Measurements from ENCODE around the gene ANKRD13A. TPM values are rescaled to one million over a fixed set of nuclear protein-coding genes. Genes with fewer than 3 reads are reported as not detected.

ANKRD13A gene
- total RNA-seq, 1 donor from 2014 or later, result 20.0 TPM

DNA sequence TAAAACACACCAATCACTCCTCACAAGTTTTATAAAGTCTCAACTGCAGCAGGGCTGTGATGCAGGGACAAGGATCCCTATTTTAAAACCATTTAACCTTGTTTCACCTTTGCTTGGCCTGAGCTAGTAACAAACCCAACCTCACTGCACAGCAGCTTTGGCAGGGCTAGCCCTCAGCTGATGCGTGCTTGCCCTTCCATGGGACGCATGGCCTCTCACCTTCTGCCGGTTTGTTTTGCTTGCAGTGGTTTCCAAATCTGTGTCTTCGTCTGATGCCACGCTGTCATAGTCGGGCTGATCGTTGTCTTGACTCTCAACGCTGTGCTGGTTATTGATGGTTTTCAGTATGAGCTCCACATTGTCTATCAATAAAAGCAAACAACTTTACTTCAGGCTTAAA is 46.4 kb upstream of the ANKRD13A start:
- TF ChIP-seq, protein P1, sequence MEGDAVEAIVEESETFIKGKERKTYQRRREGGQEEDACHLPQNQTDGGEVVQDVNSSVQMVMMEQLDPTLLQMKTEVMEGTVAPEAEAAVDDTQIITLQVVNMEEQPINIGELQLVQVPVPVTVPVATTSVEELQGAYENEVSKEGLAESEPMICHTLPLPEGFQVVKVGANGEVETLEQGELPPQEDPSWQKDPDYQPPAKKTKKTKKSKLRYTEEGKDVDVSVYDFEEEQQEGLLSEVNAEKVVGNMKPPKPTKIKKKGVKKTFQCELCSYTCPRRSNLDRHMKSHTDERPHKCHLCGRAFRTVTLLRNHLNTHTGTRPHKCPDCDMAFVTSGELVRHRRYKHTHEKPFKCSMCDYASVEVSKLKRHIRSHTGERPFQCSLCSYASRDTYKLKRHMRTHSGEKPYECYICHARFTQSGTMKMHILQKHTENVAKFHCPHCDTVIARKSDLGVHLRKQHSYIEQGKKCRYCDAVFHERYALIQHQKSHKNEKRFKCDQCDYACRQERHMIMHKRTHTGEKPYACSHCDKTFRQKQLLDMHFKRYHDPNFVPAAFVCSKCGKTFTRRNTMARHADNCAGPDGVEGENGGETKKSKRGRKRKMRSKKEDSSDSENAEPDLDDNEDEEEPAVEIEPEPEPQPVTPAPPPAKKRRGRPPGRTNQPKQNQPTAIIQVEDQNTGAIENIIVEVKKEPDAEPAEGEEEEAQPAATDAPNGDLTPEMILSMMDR (IDR thresholded peaks at IDR 0.05; ENCODE audit: borderline replicate concordance), result no peak
- Histone ChIP-seq H3K4me1 (peaks cover 62% of the 10 kb centered on the region), H3K4me3 (no peak overlapping the region), H3K27ac (replicated peaks) (peak overlapping the region; percentile 86), H3K36me3 (peaks cover 83% of the 10 kb centered on the region), H3K9me3 (replicated peaks) (no peaks in the 10 kb centered on the region), H3K27me3 (ENCODE audit: low read depth) (no peaks in the 10 kb centered on the region)
- DNase-seq, result peak; percentile 58
- intact Hi-C loops (cut with micrococcal nuclease), result no loop called here

DNA sequence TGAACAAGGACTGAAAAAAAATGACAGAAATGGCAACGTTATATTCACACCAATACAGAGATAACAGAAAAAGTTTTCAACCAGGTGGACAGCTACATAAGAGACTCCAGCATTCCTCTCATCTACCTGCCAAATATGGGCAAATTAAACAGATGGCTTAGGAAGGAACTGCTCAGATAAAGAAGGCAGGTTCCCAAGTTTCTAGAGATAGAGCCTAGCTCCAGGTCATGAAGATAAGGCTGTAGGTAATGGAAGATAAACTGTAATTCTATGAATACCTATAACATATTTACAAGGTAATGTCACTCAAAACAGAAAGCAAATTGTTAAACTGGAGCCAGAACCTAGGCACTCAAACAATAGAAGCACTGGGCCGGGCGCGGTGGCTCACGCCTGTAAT is 45.6 kb upstream of the ANKRD13A start:
- TF ChIP-seq, protein P1 (IDR thresholded peaks at IDR 0.05; ENCODE audit: borderline replicate concordance), result no peak
- peak overlapping the region; percentile 86 for H3K27ac ChIP-seq (replicated peaks)

DNA sequence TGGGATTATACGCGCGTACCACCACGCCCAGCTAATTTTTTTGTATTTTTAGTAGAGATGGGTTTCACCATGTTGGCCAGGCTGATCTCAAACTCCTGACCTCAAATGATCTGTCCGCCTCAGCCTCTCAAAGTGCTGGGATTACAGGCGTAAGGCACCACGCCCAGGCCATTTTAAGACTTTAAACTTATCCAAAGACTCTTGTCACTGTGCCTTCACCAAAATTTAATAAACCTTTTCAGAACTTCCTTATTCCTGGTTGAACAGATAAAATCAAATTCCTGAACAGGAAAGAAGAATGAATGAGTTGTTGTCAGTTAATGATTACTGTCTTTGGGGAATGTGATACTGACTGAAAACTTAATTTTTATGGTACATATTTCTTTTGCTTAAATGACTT is 40.9 kb upstream of the ANKRD13A start:
- H3K27me3 ChIP-seq (ENCODE audit: low read depth), result no peaks in the 10 kb centered on the region
- TF ChIP-seq, protein P1 (IDR thresholded peaks at IDR 0.05; ENCODE audit: borderline replicate concordance), result no peak
- no peak for DNase-seq
- H3K4me3 ChIP-seq, result no peak overlapping the region
- intact Hi-C loops (cut with micrococcal nuclease), result no loop called here
- no peaks in the 10 kb centered on the region for H3K9me3 ChIP-seq (replicated peaks)
- H3K27ac ChIP-seq (replicated peaks), result no peak overlapping the region
- peaks cover 97% of the 10 kb centered on the region for H3K36me3 ChIP-seq
- peaks cover 37% of the 10 kb centered on the region for H3K4me1 ChIP-seq

More for the DNA sequence above, 45.6 kb upstream of the ANKRD13A start:
- H3K9me3 ChIP-seq (replicated peaks), result no peaks in the 10 kb centered on the region
- peaks cover 54% of the 10 kb centered on the region for H3K4me1 ChIP-seq
- intact Hi-C loops (cut with micrococcal nuclease), result no loop called here
- no peak for DNase-seq
- H3K36me3 ChIP-seq, result peaks cover 91% of the 10 kb centered on the region
- no peaks in the 10 kb centered on the region for H3K27me3 ChIP-seq (ENCODE audit: low read depth)
- H3K4me3 ChIP-seq, result no peak overlapping the region

DNA sequence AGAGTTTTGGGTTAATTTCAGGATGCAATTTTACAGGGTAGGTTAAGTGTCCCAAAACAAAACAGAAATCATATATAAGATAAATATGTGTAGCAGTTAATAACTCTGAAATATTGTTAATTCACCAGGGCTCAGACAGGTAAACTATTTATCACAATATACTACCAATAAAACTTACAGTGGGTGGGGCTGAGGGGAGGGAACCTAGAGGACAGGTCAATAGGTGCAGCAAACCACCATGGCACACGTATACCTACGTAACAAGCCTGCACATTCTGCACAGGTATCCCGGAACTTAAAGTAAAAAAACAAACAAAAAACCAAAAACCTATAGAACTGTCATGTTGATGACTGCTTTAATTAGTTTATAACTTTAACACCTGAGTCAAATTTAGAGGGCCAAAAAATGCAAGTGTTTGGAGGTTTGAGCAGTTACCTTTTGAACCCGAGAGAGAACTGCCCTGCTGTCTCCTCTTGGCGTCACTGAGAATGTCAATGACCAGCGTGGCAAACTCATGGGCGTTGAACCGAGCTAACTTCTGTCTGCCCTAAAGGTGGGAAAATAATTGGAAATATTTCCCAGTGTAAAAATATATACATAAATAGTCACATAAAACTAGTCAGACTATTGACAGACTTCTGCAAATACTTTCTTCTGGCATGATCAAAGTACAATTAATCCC is 39.7 kb upstream of the ANKRD13A start:
- DNase-seq, result no peak
- Histone ChIP-seq H3K4me1 (peaks cover 39% of the 10 kb centered on the region), H3K27me3 (ENCODE audit: low read depth) (no peaks in the 10 kb centered on the region), H3K27ac (replicated peaks) (peak overlapping the region; percentile 30), H3K36me3 (peaks cover 95% of the 10 kb centered on the region), H3K9me3 (replicated peaks) (no peaks in the 10 kb centered on the region), H3K4me3 (no peak overlapping the region)
- TF ChIP-seq, protein P1 (IDR thresholded peaks at IDR 0.05; ENCODE audit: borderline replicate concordance), result no peak
- intact Hi-C loops (cut with micrococcal nuclease), result no loop called here

DNA sequence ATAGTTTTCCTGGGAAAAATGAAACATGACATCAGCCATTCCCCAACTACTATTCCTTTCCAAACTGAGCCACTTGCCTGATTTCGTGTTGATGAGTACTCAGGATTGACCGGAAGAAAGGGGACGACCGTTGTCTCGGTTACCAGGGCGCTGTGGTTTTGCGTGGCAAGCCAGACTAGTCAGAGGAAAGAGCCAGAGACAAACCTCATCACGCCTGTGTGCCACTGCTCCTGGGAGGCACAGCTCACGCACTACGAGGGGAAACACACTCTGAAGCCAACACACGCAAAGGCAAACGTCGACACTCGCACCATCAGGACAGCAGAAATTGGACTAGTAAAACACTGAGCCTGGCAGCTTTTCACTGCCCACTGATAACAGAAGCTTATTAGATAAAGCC is 38.0 kb upstream of the ANKRD13A start:
- peak overlapping the region; percentile 73 for H3K27ac ChIP-seq (replicated peaks)
- intact Hi-C loops (cut with micrococcal nuclease), result no loop called here
- H3K4me1 ChIP-seq, result peaks cover 43% of the 10 kb centered on the region
- H3K36me3 ChIP-seq, result peaks cover 89% of the 10 kb centered on the region
- H3K4me3 ChIP-seq, result peak overlapping the region; percentile 49
- TF ChIP-seq, protein P1 (IDR thresholded peaks at IDR 0.05; ENCODE audit: borderline replicate concordance), result no peak
- peak; percentile 23 for DNase-seq
- H3K9me3 ChIP-seq (replicated peaks), result no peaks in the 10 kb centered on the region
- H3K27me3 ChIP-seq (ENCODE audit: low read depth), result no peaks in the 10 kb centered on the region

All from left ventricle myocardium inferior (tissue), 1 donor.